Subcutaneous adipose tissue (tissue), 4 donors: ENCODE results near the gene RANBP1. TPM values are rescaled to one million over a fixed set of nuclear protein-coding genes. Genes with fewer than 3 reads are reported as not detected.

Source experiments
- total RNA-seq, 4 donors: library from RNA; depleted of rRNA; stranded (reverse); fragments of >200 nt; gene quantifications; one replicate each; pipeline ENCODE4 v1.1.0, GENCODE V29; 2016
- TF ChIP-seq, protein P1 (sequence below): fragments of 450-650 bp; IDR thresholded peaks from one replicate; pipeline ENCODE4 v1.5.1; 2016; ENCODE audit warnings: low read depth, mild to moderate bottlenecking, control low read depth, antibody characterized with exemption, moderate library complexity

Gene RANBP1
- total RNA-seq, 4 donors from 2014 or later = 75.1 to 156 (median 116) TPM

DNA sequence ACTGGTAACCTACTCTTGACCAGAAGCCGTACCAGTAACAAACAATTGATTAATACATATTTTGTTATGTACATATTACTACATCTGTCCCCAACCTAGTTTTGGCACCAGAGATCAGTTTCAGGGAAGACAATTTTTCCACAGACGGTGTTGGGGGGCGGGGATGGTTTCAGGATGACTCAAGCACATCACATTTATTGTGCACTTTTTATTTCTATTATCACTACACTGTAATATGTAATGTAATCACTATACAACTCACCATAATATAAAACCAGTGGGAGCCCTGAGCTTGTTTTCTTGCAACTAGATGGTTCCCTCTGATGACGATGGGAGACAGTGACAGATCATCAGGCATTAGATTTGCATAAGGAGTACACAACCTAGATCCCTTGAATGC, 20.4 kb upstream of the RANBP1 start:
- TF ChIP-seq, protein P1, sequence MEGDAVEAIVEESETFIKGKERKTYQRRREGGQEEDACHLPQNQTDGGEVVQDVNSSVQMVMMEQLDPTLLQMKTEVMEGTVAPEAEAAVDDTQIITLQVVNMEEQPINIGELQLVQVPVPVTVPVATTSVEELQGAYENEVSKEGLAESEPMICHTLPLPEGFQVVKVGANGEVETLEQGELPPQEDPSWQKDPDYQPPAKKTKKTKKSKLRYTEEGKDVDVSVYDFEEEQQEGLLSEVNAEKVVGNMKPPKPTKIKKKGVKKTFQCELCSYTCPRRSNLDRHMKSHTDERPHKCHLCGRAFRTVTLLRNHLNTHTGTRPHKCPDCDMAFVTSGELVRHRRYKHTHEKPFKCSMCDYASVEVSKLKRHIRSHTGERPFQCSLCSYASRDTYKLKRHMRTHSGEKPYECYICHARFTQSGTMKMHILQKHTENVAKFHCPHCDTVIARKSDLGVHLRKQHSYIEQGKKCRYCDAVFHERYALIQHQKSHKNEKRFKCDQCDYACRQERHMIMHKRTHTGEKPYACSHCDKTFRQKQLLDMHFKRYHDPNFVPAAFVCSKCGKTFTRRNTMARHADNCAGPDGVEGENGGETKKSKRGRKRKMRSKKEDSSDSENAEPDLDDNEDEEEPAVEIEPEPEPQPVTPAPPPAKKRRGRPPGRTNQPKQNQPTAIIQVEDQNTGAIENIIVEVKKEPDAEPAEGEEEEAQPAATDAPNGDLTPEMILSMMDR = no peak

DNA sequence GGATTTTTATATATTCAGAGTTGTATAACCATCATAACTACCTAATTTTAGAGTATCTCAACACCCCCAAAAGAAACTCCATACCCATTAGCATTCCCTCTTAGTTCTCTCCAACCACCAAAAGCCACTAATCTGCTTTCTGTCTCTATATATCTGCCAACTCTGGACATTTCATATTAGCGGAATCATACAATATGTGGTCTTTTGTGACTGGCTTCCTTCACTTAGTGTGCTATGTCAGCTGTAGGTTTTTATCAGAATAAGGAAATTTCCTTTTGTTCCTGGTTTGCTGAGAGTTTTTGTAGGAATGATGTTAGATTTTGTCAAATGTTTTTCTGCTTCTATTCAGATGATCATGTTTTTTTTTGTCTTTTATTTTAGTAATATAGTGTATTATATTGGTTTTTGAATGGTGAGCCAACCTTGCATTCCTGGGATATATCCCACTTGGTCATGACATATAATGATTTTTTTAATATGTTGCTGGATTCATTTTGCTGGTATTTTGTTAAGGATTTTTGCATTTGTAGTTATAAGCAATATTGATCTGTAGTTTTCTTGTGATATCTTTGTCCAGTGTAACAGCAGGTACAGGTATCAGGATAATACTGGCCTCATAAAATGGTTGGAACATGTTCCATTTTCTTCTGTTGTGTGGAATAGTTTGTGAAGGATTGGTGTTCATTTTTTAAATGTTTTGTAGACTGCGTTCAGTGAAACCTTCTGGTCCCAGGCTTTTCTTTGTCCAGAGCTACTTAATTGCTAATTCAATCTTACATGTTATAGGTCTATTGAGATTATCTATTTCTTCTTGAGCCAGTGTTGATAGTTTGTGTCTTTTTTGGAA, 19.1 kb upstream of the RANBP1 start:
- TF ChIP-seq, protein P1 = no peak

DNA sequence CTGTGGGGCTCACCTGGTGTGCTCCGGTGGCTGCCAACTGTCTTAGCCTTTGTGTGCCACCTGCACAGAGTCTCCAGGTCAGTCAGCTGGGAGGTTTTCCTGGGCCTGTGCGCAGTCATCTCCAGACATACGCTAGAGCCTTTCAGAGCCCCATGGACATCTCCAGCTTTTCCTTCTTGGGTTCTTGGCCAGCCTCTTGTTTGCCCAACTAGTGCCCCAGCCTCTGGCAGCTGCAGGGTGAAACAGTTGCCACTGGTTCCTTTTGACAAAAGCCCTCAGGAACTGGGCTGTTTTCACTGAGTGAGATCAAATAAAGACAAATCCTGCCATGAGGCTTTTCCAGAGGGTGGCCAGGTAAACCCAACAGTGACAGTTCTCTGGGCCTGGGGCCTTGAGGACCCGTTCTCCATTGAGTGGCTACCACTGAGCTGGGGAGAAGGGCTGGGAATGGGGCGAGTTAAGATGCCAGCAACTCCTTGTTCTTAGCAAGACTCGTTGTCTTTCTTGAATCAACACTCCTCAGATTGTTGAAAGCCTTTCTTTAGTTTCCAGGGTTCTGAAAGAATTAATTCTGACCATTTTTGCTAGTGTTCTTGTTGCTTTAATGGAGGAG, 16.7 kb upstream of the RANBP1 start:
- TF ChIP-seq, protein P1 = no peak

DNA sequence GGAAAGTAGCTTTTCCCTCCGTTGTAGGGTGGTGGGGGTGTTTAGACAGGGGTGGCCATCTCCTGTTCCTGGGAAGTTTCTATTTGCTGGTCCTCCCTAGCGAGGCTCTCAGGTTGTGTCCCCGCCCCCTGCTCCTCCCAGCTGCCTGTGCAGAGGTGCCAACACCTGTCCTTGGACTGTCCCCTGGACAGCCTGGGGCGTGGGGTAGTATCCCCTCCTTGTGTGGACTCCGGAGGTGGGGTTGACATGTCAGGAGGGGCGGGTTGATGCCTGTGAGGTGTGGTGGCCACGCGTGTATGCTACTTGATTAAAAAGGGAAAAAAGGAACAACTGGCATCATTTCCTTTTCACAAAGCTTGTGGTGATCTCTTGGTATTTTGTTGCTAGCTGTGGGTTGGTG, 14.3 kb upstream of the RANBP1 start:
- TF ChIP-seq, protein P1 = no peak

- TF ChIP-seq, protein P1 = no peak
Measured at GRCh38 chr22:20102203-20102780, 13.6 kb upstream of the RANBP1 start.

DNA sequence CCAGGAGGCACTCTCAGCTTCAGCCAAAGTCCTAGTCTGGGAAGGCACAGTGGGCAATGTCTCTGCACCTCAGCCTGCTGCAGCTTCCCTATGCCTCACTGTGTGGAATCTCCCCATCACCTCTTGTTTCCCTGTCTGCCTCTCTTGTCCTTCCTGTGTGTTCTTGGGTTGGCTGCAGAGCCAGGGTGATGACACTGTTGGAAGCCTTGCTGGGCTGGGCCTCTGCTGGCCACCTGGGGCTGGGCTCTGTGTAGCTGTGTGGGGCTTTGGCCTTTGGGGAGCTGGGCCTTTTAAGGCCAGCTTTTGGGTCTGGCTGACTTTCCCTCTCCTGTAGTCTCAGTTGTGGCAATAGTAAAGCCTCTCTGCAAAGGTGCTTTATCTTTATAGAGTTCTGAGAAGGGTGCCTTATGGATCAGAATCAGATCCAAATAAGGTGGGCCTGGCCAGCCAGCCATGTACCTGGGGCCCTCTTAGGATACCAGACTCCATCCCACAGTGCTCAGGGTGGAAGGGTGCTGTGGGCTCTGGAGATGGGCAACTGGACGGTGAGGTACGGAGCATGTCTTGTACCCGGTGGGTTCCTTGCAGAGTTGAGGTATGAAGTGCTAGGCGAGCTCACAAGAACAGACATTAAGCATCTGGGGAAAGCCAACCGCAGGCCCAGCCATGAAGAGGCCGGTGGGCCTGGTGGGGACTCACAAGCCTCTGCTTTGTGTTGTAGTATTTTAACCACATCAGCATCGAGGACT, 10.3 kb upstream of the RANBP1 start:
- TF ChIP-seq, protein P1 = no peak
